HepG2 (cell line): ENCODE measurements around the gene JOSD2. TPM values are rescaled to one million over a fixed set of nuclear protein-coding genes. Genes with fewer than 3 reads are reported as not detected.
A peak's percentile ranks its signal among the peaks of the same experiment; 100 is the strongest.

Experiments used
- ARNT ChIP-seq: fragments of 450-650 bp; IDR thresholded peaks from 2 replicates; pipeline ENCODE4 v1.6.1; 2017
- CAMTA2 ChIP-seq: sonication (generic); formaldehyde crosslinking; IDR thresholded peaks from 2 replicates; pipeline ENCODE4 v1.4.0; 2020; ENCODE audit warnings: mild to moderate bottlenecking, missing genetic modification reagents, borderline replicate concordance
- FOXA1 ChIP-seq, 2 experiments: fragments of 450-650 bp in 1 of 2; sonication (generic) in 1 of 2; formaldehyde crosslinking in 1 of 2; IDR thresholded peaks; 2 replicates each; pipeline versions ENCODE4 v1.4.0 to v1.6.1; 2016 to 2020; ENCODE audit warnings: missing genetic modification reagents in 1 of 2
- HIVEP1 ChIP-seq: sonication (generic); formaldehyde crosslinking; IDR thresholded peaks from 2 replicates; pipeline ENCODE4 v1.4.0; 2020; ENCODE audit warnings: mild to moderate bottlenecking, missing genetic modification reagents
- HNF4G ChIP-seq, 2 experiments: sonication (generic) in 1 of 2; formaldehyde crosslinking in 1 of 2; IDR thresholded peaks; 2 replicates each; pipeline versions ENCODE4 v1.4.0 to v1.6.1; 2011 to 2020; ENCODE audit warnings: borderline replicate concordance in 2 of 2, low read depth in 2 of 2, mild to moderate bottlenecking in 2 of 2, low read length in 1 of 2, missing genetic modification reagents in 1 of 2, moderate library complexity in 1 of 2
- HNRNPL ChIP-seq: fragments of 200-400 bp; formaldehyde crosslinking; IDR thresholded peaks from 2 replicates; pipeline ENCODE4 v1.6.1; 2017; ENCODE audit warnings: mild to moderate bottlenecking, low read depth, low read length
- KDM2A ChIP-seq: sonication (generic); formaldehyde crosslinking; IDR thresholded peaks from 2 replicates; pipeline ENCODE4 v1.4.0; 2020; ENCODE audit warnings: low read depth, missing genetic modification reagents, borderline replicate concordance
- KDM4B ChIP-seq: sonication (generic); formaldehyde crosslinking; IDR thresholded peaks from 2 replicates; pipeline ENCODE4 v1.4.0; 2020; ENCODE audit warnings: missing genetic modification reagents
- NCOR1 ChIP-seq: fragments of 200-600 bp; sonication (generic); IDR thresholded peaks from 2 replicates; pipeline ENCODE4 v1.7.0; 2017; ENCODE audit warnings: antibody characterized with exemption, low read length, borderline replicate concordance
- NR2F1 ChIP-seq, 2 experiments: fragments of 450-650 bp in 1 of 2; formaldehyde crosslinking in 1 of 2; IDR thresholded peaks; 2 replicates each; pipeline versions ENCODE4 v1.5.0 to v1.6.1; 2016 to 2020; ENCODE audit warnings: mild to moderate bottlenecking in 1 of 2, missing compliant biosample characterization in 1 of 2, missing genetic modification reagents in 1 of 2, moderate library complexity in 1 of 2
- SAP130 ChIP-seq: IDR thresholded peaks from 2 replicates; pipeline ENCODE4 v1.6.1; 2016; ENCODE audit warnings: low read depth
- SMARCC2 ChIP-seq: fragments of 450-650 bp; IDR thresholded peaks from 2 replicates; pipeline ENCODE4 v1.6.1; 2017; ENCODE audit warnings: antibody characterized with exemption, mild to moderate bottlenecking
- SP2 ChIP-seq: sonication (generic); formaldehyde crosslinking; IDR thresholded peaks from 2 replicates; pipeline ENCODE4 v1.5.1; 2020; ENCODE audit warnings: mild to moderate bottlenecking, missing genetic modification reagents
- TRIM24 ChIP-seq: sonication (generic); formaldehyde crosslinking; IDR thresholded peaks from 2 replicates; pipeline ENCODE4 v1.8.0; 2022; ENCODE audit warnings: mild to moderate bottlenecking, missing genetic modification reagents
- ZNF263 ChIP-seq: sonication (generic); formaldehyde crosslinking; IDR thresholded peaks from 2 replicates; pipeline ENCODE4 v1.4.0; 2020; ENCODE audit warnings: missing genetic modification reagents
- ZNF264 ChIP-seq: sonication (generic); formaldehyde crosslinking; IDR thresholded peaks from 2 replicates; pipeline ENCODE4 v1.4.0; 2020; ENCODE audit warnings: missing genetic modification reagents
- ZNF3 ChIP-seq: IDR thresholded peaks from 2 replicates; pipeline ENCODE4 v1.7.0; 2017; ENCODE audit warnings: inconsistent platforms
- ZNF512 ChIP-seq: sonication (generic); formaldehyde crosslinking; IDR thresholded peaks from 2 replicates; pipeline ENCODE4 v1.4.0; 2020; ENCODE audit warnings: mild to moderate bottlenecking, missing genetic modification reagents
- polyA plus RNA-seq, 8 experiments: library from polyadenylated mRNA; depleted of rRNA in 3 of 8; stranded (reverse) in 7 of 8; unstranded in 1 of 8; fragments of >200 nt; fragmentation: Illumina TruSeq in 4 of 8; extraction: Trizol in 4 of 8; gene quantifications; 2 replicates each; pipeline versions ENCODE4 v1.2.1 to v1.2.3, GENCODE V29; 2011 to 2016; ENCODE audit warnings: low read depth in 4 of 8, missing spikeins in 1 of 8, mixed read lengths in 1 of 8; ENCODE audit not compliant: insufficient read depth in 1 of 8
- total RNA-seq, 5 experiments: library from RNA; depleted of rRNA; stranded (reverse); fragments of >200 nt; fragmentation: Illumina TruSeq; extraction: Trizol; gene quantifications; 2 replicates each; pipeline ENCODE4 v1.2.3, GENCODE V29; 2016; ENCODE audit warnings: low read depth in 1 of 5
- TF ChIP-seq, protein P1 (sequence below): sonication (generic); formaldehyde crosslinking; IDR thresholded peaks from 2 replicates; pipeline ENCODE4 v1.5.1; 2020; ENCODE audit warnings: missing genetic modification reagents, mild to moderate bottlenecking, borderline replicate concordance
- TF ChIP-seq, protein P2 (sequence below): sonication (generic); formaldehyde crosslinking; conservative IDR thresholded peaks from 2 replicates; pipeline ENCODE4 v1.8.0; 2022; ENCODE audit warnings: mild to moderate bottlenecking, moderate library complexity, missing genetic modification reagents
- TF ChIP-seq, protein P3 (sequence below): sonication (generic); formaldehyde crosslinking; IDR thresholded peaks from 2 replicates; pipeline ENCODE4 v1.4.0; 2020; ENCODE audit warnings: mild to moderate bottlenecking, low read depth, missing genetic modification reagents
- TF ChIP-seq, protein P4 (sequence below): sonication (generic); formaldehyde crosslinking; IDR thresholded peaks from 2 replicates; pipeline ENCODE4 v1.8.1; 2023; ENCODE audit warnings: missing genetic modification reagents, inconsistent platforms, borderline replicate concordance

The JOSD2 gene
- total and polyA plus RNA-seq, 2 of the 13 experiments (the other 11 are each of a cell fraction or from before 2014, with no cell fraction given) = 2.0 to 4.1 TPM

GRCh38 chr19:50465000-50465399 is 46.0 kb downstream of the JOSD2 start (continued):
- TF ChIP-seq ARNT = no peak
- TF ChIP-seq HNF4G (IDR thresholded peaks at IDR 0.05; ENCODE audit: borderline replicate concordance, low read depth, low read length) = peak; percentile 37; the same call in 1 of the 2 replicates
- TF ChIP-seq HNF4G (CRISPR knock-in tag; IDR thresholded peaks at IDR 0.05; ENCODE audit: borderline replicate concordance, low read depth) = no peak
- TF ChIP-seq, protein P1, sequence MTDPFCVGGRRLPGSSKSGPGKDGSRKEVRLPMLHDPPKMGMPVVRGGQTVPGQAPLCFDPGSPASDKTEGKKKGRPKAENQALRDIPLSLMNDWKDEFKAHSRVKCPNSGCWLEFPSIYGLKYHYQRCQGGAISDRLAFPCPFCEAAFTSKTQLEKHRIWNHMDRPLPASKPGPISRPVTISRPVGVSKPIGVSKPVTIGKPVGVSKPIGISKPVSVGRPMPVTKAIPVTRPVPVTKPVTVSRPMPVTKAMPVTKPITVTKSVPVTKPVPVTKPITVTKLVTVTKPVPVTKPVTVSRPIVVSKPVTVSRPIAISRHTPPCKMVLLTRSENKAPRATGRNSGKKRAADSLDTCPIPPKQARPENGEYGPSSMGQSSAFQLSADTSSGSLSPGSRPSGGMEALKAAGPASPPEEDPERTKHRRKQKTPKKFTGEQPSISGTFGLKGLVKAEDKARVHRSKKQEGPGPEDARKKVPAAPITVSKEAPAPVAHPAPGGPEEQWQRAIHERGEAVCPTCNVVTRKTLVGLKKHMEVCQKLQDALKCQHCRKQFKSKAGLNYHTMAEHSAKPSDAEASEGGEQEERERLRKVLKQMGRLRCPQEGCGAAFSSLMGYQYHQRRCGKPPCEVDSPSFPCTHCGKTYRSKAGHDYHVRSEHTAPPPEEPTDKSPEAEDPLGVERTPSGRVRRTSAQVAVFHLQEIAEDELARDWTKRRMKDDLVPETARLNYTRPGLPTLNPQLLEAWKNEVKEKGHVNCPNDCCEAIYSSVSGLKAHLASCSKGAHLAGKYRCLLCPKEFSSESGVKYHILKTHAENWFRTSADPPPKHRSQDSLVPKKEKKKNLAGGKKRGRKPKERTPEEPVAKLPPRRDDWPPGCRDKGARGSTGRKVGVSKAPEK (CRISPR knock-in tag) = no peak
- TF ChIP-seq SMARCC2 = no peak
- TF ChIP-seq, protein P2, sequence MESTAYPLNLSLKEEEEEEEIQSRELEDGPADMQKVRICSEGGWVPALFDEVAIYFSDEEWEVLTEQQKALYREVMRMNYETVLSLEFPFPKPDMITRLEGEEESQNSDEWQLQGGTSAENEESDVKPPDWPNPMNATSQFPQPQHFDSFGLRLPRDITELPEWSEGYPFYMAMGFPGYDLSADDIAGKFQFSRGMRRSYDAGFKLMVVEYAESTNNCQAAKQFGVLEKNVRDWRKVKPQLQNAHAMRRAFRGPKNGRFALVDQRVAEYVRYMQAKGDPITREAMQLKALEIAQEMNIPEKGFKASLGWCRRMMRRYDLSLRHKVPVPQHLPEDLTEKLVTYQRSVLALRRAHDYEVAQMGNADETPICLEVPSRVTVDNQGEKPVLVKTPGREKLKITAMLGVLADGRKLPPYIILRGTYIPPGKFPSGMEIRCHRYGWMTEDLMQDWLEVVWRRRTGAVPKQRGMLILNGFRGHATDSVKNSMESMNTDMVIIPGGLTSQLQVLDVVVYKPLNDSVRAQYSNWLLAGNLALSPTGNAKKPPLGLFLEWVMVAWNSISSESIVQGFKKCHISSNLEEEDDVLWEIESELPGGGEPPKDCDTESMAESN = no peak
- no peak for TF ChIP-seq ZNF264 (CRISPR knock-in tag)
- TF ChIP-seq HNRNPL = no peak
- TF ChIP-seq SP2 (CRISPR knock-in tag) = no peak
- no peak for TF ChIP-seq KDM4B (CRISPR knock-in tag)
- no peak for TF ChIP-seq CAMTA2 (CRISPR knock-in tag)
- TF ChIP-seq NCOR1 = no peak
- no peak for TF ChIP-seq ZNF3 (CRISPR knock-in tag)
- TF ChIP-seq, protein P3, sequence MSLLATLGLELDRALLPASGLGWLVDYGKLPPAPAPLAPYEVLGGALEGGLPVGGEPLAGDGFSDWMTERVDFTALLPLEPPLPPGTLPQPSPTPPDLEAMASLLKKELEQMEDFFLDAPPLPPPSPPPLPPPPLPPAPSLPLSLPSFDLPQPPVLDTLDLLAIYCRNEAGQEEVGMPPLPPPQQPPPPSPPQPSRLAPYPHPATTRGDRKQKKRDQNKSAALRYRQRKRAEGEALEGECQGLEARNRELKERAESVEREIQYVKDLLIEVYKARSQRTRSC (CRISPR knock-in tag) = no peak
- 0 out of 4 replicates have a peak, but pooled peaks of 1 of the 2 experiments have one; percentile 32 for TF ChIP-seq NR2F1 (CRISPR knock-in tag; IDR thresholded peaks at IDR 0.05)
- TF ChIP-seq FOXA1 (IDR thresholded peaks at IDR 0.05) = no peak
- TF ChIP-seq FOXA1 (CRISPR knock-in tag; IDR thresholded peaks at IDR 0.05) = no peak
- no peak for TF ChIP-seq ZNF263
- TF ChIP-seq SAP130 (CRISPR knock-in tag) = no peak
- TF ChIP-seq, protein P4, sequence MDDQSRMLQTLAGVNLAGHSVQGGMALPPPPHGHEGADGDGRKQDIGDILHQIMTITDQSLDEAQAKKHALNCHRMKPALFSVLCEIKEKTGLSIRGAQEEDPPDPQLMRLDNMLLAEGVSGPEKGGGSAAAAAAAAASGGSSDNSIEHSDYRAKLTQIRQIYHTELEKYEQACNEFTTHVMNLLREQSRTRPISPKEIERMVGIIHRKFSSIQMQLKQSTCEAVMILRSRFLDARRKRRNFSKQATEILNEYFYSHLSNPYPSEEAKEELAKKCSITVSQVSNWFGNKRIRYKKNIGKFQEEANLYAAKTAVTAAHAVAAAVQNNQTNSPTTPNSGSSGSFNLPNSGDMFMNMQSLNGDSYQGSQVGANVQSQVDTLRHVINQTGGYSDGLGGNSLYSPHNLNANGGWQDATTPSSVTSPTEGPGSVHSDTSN (CRISPR knock-in tag) = no peak
- TF ChIP-seq KDM2A (CRISPR knock-in tag) = 0 out of 2 replicates have a peak, but pooled peaks have one; percentile 12
- TF ChIP-seq HIVEP1 (CRISPR knock-in tag) = no peak
- TF ChIP-seq TRIM24 (CRISPR knock-in tag) = no peak
- no peak for TF ChIP-seq ZNF512
